HG03159 (cell line): Measurements from ENCODE around the gene UBTD2.
"Not testable (repeated sequence)": the region's sequence is repeated elsewhere in the genome, so short reads cannot be mapped to it uniquely, and the experiment has no call there.

ENCODE experiments used
- ATAC-seq: cut with Tn5 transposase; IDR thresholded peaks from one replicate; pipeline ENCODE4 v1.9.1; 2021; ENCODE audit warnings: mild to moderate bottlenecking, moderate library complexity; ENCODE audit not compliant: unreplicated experiment

UBTD2 gene

DNA sequence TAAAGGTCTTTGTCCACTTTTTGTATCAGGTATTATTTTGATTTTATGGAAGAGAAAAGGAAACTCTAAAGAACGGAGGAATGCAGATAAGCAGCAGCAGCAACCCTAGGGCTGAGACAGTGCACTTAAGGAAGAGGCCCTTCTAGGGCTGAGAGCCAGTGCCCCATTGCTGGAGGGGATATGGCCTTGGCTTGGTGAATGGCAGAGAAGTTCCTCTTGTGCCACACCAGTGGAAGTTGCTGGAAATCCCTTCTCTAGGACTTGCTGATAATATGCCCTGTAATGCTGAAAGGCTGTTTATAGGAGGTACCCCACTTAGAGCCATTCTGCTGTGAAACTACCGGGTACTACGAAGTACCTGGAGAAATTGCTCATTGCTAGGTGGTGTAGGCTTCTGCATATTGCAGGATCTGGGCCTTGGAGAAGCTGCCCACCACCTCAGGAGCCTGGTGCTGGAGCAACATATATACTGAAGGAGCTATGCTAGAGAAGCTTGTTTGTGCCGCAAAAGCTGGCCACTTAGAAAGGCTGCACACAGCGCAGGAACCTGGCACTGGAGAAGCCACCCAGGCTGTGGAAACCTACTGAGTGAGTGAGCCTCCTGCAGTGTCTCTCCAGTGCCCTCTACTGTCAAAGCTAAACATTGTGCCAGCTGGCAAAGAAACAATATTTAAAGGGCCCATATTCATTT, 9.6 kb upstream of the UBTD2 start:
- peak; percentile 85 for ATAC-seq

DNA sequence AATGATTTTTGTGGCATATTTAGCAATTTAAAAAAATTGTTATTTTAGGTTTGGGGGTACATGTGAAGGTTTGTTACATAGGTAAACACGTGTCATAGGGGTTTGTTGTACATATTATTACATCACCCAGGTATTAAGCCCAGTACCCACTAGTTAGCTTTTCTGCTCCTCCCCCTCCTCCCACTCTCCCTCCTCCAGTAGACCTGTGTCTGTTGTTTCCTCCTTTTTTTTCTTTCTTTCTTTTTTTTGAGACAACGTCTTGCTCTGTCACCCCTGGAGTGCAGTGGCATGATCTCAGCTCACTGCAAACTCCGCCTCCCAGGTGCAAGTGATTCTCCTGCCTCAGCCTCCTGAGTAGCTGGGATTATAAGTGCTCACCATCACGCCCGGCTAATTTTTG, 8.3 kb upstream of the UBTD2 start:
- ATAC-seq: not testable (repeated sequence)

DNA sequence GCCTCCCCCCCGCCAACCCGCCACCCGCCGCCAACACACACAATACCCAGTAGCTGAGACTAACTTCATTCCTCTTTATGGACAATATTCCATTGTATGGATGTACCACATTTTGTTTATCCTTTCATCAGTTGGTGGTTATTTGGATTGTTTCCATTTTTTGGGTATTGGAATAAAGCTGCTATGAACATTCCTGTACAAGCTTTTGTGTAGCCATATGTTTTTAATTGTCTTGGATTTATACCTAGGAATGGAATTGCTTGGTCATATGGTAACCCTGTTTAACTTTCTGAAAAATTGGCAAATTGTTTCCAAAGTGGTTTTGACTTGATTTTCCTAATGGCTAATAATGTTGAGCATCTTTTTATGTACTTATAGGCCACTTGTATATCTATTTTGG, 4.9 kb upstream of the UBTD2 start:
- ATAC-seq: no peak

DNA sequence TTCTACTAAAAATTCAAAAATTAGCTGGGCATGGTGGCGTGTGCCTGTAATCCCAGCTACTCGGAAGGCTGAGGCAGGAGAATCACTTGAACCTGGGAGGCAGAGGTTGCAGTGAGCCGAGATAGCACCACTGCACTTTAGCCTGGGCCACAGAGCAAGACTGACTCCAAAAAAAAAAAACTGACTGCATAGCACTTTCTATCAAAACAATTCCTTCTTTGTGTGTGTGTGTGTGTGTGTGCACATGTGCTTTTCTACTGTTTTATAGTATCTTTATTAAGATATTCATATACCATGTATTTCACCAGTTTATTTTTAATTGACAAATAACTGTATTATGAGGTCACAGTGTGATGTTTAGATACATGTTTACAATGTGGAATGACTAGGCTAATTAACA, 3.6 kb upstream of the UBTD2 start:
- not testable (repeated sequence) for ATAC-seq

DNA sequence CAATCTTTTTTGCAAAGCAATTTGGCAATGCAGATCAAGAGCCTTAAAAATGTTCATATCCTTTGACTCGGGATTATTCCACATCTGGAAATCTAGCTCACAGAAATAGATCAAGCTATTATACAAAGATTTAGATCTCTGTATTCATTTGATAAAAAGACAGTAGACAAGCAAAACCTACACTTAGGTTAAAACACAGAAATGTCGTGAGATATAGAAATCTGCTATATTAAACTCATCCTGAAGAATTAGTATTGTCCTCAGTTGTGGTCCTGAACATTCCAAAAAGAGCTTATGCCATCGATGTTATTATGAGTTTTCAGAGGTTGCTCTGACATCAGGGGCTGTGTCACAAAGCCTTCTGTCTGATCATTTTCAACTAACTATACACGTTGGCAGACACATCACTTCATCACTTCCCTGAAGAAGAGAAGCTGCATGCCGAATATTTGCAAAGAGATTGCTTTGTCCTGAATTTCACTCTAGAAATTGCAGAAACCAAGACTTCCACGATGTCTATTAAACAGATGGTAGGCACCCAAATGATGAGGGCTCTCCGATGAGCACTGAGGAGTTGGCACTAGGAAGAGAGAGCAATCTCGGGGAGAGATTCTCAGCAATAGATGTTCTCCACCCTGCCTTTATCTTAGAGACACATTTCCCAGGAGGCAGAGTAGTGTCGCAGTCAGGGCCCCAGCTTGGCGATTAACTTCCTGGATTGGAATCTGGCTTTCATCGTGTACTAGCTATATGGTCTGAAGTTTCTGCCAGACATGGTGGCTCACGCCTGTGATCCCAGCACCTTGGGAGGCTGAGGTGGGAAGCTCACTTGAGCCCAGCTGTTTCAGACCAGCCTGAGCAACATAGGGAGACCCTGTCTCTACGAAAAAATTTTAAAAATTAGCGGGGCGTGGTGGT, 1.9 kb upstream of the UBTD2 start:
- ATAC-seq: no peak

DNA sequence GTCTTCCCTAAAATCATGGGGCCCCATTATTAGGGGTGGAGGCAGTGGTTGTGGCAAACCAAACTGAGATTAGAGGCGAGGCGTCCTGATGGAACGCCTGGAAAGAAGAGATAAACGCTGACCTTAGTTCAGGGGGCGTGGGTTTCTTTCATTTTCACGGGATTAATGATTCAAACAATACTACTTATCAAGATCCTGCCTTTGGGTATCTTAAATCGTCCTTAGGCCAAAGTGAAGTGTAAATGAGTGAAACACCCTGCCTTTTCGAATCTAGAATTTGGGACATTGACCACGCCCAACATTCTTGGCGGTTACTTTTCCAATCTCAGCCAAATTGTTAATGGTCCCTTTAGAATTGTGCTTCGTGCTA, 1.0 kb upstream of the UBTD2 start:
- ATAC-seq: no peak

DNA sequence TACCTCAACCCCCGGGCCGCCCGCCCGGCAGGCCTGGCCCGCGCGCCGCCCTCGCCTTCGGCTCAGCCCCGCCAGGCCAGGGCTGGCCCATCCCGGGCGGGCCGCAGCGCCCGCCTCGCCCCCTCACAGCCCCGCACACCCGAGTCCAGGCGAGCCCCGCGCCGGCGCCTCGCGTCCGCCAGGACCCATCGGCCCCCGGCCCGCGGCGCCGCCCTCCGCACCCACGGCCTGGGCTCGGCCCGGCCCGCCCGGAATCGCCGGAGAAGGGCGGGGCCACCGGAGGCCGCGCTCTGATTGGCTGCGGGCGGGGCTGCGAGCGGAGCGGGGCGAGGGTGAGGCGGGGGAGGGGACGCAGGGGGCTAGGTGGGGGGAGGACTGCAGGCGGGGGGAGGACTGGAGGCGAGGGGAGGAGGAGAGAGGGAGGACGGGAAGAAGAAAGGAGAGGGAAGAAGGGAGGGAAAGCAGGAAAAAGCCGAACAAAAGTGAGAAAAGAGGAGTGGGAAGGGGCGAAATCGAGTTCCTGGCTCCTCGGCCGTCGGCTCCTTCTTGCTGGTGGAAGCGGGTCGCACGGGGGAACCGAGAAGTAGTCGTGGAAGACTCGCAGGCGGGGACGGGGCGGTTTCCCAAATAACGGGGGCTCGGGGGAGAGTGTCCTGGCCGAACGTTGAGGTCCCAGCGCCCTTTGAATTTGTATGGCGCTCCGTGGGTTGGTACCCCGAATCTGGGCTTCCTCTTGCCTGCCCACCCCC, 472 bp upstream of the UBTD2 start:
- ATAC-seq: peak; percentile 84

DNA sequence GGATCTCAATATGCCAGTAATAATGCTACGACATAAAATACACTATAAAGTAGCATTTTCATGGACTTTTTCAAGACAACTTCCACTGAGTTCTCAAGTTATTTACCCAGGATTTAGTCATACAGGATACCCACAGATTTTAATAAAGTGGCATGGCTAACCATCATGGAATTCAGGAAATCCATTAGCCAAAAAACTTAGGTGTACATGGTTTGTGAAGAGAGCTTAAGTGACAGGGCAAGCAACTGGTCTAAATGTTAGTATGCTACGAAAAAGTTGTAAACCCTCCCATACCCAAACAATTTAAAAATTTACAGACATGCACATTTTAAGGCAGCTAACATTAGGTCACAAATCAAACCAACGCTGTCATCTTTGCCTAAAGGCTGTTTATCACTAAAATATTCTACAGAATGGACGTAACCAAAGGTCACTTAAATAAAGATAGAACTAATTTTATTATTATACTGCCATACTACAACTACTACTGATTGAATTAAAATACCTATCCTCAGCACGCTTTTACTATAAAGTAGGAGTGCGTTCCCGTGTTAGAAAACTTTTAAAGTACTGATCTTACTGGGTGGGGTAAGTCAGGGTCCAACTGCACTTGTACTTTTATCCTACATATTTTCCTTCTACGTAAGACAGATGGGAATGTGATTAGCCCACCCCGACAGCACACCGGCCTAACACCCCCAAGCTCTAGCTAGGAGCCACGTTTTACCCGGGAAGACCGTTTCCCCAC, 1.1 kb downstream of the UBTD2 start:
- ATAC-seq: no peak

DNA sequence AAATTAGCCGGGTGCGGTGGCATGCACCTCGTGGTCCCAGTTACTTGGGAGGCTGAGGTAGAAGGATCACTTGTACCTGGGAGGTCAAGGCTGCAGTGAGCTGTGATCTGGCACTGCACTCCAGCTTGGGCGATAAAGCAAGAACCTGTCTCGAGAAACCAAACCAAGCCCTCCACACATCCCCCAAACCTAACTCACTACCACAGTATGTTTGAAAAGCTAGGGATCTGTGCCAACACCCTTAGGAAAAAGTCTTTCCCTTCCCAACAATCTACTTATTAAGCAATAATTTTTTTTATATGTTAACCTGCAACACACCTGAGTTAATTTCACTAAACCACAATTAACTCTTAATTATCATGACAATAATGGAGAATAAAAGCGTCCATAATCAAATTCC, 2.2 kb downstream of the UBTD2 start:
- ATAC-seq: no peak

DNA sequence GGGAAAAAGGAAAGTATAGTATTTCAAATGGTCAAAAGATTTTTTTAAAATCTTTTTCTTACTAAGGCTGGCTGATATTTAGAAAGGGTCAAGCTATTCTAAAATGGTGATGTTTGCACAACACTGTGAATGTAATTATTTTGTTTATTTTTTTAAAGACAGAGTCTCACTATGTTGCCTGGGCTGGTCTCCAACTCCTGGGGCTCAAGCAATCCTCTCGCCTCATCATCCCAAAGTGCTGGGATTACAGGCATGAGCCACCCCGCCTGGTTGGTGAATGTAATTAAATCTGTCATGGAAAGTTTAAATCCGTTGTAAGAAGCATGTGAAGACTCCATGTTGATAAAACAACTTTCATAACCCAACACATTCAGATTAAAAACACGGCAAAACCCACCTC, 2.6 kb downstream of the UBTD2 start:
- no peak for ATAC-seq

DNA sequence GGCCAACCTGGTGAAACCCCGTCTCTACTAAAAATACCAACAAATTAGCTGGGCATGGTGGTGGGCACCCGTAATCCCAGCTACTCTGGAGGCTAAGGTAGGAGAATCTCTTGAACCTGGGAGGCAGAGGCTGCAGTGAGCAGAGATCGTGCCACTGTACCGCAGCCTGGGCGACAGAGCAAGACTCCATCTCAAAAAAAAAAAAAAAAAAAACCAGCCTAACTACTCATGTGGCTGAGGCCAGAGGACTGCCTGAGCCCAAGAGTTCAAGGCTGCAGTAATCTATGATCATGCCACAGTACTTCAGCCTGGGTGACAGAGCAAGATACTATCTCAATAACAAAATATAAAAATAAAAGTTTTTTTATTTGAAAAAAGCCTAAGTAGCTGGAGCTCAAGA, 3.2 kb downstream of the UBTD2 start:
- no peak for ATAC-seq

DNA sequence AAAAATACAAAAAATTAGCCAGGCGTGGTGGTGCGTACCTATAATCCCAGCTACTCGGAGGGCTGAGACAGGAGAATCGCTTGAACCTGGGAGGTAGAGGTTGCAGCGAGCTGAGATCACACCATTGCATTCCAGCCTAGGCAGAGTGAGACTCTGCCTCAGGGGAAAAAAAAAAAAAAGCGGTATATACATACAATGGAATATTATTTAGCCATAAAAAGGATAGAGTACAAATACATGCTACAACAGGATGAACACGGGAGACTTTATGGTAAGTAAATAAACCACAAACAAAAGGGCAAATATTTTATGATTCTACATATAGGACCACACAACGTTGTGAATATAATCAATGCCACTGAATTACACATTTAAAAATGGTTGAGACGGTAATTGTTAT, 5.2 kb downstream of the UBTD2 start:
- ATAC-seq: no peak

DNA sequence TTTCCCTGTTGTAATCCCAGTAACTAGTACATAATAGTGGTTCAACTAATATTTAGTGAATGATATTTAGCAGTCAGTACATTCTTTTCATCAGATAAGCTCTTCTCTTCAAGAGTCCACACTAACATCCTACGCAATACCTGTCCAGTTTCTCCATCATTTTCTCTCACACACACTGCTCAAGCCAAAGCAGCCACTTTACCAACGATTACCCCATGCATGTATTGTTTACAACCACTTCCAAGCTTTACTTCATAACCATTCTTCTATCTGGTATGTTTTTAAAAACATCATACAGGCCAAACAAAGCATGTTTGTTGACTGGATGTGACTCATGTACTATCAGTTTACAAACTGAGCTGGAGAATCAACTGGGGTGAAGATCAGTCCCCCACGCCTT, 7.3 kb downstream of the UBTD2 start:
- ATAC-seq: no peak

DNA sequence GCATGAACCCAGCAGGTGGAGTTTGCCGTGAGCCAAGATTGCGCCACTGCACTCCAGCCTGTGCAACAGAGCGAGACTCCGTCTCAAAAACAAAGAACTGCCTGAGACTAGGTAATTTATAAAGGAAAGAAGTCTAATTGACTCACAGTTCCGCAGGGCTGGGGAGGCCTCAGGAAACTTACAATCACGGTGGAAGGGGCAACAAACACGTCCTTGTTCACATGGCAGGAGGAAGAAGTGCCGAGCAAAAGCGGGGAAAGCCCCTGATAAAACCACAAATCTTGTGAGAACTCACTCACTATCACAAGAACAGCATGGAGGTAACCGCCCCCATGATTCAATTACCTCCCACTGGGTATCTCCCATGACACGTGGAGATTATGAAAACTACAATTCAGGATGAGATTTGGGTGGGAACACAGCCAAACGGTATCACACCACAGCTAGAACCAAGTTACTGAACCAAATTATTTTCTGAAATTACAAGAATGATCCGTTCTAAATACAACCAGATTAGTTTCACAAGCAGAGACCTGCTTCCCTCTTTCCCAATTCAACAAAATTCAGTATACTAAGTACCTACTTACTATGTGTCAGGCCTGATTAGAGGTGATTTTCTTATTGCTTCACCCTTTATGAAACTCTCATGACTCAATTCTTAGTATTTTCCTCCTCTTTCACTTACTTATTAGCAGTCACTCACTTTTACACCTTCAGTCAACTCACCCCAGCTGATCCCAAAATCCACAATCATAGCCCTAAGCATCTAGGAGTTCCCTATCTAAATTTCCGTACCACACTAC, 8.4 kb downstream of the UBTD2 start:
- no peak for ATAC-seq

DNA sequence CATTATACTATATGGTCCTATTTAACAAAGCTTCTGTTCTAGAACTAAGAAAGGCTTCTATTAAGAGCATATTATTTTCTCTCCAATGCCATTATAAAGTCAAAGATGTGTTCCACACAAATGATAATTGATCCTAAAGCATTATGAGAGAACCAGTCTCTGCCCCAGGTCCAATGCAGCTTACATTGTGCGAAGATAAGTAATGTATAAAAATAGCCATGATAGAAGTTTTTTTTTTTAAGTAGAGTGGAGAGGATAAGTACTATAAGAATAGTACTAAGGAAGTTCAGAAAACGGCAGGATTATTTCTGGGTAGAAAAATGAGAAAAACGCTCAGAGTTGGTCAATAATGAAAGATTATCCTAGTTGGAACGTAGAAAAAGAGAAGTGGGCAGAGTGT, 15.6 kb downstream of the UBTD2 start:
- ATAC-seq: no peak

DNA sequence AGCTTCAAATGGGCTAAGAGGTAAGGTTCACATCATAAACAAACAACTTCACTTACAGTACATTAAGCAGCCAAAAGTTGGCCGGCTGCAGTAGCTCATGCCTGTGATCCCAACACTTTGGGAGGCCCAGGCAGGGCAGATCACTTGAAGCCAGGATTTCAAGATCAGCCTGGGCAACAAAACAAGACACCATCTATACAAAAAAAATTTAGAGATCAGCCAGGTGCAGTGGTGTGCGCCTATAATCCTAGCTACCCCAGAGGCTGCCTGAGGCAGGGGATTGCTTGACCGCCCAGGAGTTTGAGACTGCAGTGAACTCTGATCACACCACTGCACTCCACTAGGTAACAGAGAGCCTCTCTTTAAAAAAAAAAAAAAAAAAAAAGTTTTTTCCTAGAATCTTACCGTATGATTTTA, 16.9 kb downstream of the UBTD2 start:
- ATAC-seq: no peak

DNA sequence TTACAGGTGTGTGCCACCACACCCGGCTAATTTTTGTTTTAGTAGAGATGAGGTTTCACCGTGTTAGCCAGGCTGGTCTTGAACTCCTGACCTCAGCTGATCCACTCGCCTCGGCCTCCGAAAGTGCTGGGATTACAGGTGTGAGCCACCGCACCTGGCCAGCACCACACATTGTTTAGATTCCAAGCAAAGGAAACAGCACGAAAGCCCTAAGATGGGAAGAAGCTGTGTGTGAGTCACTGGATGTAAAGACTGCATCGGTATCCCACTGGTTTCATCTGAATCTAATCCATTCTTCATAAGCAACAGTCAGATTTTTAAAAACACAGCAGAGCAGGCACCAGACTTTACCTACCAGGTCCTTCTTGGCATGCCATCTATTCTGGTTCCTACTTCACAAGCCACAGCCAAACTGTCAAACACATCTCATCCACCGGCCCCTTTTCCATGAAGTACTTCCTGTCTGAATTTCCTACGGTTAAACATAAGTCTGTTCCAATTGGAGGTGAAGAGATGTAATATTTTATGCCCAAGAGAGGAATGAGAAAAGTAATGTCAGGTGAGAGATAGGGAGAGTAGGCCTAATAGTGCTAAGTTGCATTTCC, 17.4 kb downstream of the UBTD2 start:
- no peak for ATAC-seq

DNA sequence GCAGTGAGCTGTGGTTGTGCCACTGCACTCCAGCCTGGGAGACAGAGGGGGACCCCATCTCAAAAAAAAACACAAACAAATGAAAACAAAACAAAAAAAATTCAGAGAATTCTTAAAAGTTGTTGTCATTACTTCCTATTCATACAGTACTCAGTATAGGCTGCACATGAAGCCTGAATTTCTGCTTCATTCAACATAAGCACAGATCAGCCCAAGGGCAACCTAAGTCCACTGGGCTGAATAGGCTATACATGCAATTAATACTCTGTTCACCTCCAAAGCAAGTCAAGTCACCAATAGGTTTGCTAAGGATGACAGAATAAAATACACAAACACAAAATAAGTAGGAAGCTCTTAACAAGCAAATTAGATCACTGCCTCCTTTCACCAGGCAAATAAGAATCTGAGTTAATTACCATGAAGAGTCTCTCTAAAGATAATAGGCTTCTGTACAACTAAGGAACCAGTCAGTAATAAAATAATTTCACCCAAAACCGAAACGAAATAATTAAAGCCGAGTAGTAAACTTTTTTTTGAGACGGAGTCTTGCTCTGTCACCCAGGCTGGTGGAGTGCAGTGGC, 18.7 kb downstream of the UBTD2 start:
- ATAC-seq: no peak

DNA sequence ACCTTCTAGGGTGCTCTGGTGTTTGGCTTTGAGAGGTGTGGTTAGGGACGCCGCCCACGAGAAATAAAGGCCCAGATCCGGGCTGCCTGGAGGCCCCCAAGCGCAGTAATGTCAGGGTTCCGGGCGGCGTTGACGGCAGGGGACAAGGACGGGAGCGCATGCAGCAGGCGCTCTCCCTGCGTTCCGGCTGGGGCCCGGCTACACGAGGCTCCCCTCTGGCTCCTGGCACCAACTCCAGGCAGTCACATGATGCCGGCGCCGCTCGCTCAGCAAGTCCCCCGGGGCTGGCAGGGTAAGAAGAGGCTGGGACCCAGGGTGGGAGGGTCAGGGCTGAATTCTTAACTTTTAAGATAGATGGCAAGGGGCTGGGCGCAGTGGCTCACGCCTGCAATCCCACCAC, 28.1 kb downstream of the UBTD2 start:
- ATAC-seq: no peak
